NCI-H226 (cell line): ENCODE measurements around the gene MICALL2.

Experiments used
- DNase-seq: peaks from one replicate; pipeline ENCODE4 v3.0.0-alpha.2; 2015

MICALL2 gene

DNA sequence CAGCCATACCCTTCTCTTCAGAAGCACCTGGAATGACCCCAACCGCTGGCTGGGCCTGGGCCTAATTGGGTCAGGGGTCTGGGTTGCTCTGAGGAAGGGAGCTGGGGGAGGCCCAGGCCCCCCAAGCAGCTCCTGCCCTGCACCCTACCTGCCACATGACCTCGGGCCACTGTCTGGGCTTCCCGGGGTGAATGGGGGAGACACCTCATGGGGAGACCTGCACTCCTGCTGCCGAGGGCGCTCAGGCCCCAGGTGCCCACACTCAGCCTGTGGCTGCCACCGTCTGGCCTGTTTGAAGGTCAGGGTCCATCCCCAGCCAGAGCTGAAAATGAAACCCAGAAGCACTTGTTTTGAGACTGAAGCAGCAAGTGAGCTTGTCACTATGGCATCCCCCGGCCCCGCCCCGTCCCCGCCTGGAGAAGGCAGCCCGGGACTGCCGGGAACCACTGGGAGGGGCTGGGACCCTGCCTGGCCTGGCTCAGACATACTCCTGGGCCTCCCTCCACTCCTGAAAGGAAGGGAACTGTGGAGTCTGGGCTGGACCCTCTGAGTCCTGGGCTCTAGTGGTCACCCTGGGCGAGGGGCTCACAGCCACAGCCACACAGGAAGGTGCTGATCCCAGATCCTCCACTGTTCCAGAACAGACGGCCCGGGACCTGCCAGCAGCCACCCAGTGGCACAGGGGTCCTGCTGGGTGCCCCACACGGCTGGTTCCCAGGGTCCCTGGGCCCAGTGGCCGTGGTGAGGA is 7.4 kb upstream of the MICALL2 start:
- no peak for DNase-seq

DNA sequence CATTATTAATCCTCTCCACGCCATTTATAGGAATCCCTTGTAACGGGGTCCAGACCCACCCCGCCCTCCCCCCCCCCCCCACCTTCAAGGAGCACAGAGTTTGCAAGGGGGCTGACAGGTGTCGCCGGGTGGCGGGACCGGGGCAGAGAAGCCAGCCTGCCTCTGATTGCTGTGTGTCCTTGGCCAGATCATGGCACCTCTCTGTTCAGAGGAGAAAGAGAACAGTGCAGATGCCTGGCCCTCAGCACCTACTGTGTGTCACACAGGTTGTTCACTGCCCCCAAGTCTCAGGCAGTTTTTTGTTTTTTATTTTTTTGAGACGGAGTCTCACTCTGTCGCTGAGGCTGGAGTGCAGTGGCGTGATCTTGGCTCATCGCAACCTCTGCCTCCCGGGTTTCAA is 5.4 kb upstream of the MICALL2 start:
- DNase-seq, result no peak

DNA sequence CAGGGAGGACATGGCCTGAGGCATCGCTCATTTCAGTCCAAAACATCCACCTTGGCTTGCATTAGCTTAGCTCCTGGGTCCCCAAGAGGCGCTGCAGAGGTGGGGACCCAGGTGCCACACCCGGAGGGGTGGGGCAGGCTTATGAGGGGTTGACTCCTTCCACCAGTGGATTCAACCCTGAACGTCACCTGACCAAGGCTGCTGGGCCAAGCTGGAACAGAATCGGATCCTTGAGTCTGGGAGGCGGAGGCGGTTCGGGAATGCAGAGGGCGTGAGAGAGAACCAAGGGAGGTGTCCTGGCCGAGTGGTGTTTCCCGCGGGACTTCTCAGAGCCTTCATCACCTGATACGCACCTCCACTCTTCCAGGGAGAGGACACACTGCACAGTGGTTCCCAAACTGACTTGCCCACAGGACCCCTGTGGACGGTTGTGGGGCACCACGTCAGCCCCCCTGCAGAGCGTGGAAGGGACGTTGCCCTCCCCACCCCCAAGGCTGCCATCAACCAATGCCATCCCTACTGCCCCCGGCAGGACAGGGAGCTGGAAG is 4.5 kb upstream of the MICALL2 start:
- no peak for DNase-seq

DNA sequence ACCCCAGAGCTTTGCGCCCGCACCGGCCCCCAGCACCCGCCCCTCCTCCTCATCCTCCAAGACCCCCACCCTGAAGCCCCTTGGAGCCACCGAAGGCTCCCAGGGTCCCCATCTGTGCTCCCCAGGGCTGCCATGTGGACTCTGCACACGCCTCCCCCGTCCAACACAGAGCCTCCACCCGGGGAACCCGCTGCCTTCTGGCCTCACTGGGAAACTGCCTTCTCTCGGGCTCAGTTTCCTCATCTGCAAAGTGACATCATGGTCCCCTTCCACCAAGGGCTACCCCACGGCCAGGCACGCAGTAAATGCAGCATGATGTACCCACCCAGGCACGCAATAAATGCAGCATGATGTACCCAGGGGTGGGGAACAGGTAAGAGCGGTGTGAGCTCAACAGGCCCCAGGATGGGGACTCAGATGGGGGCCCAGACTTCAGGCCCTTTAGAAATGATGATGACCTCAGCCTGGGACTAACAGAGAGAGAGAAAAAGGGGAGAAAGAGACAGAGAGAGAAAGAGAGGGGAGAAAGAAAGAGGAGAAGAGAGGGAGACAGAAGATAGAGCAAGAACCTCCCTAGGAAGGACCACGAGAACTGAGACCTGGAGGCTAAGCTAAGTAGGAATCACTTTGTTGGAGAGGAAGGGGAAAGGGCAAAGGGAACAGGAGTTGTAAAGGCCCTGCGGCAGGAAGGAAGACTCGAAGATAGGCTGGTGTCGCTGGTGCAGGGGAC is 2.5 kb upstream of the MICALL2 start:
- no peak for DNase-seq

DNA sequence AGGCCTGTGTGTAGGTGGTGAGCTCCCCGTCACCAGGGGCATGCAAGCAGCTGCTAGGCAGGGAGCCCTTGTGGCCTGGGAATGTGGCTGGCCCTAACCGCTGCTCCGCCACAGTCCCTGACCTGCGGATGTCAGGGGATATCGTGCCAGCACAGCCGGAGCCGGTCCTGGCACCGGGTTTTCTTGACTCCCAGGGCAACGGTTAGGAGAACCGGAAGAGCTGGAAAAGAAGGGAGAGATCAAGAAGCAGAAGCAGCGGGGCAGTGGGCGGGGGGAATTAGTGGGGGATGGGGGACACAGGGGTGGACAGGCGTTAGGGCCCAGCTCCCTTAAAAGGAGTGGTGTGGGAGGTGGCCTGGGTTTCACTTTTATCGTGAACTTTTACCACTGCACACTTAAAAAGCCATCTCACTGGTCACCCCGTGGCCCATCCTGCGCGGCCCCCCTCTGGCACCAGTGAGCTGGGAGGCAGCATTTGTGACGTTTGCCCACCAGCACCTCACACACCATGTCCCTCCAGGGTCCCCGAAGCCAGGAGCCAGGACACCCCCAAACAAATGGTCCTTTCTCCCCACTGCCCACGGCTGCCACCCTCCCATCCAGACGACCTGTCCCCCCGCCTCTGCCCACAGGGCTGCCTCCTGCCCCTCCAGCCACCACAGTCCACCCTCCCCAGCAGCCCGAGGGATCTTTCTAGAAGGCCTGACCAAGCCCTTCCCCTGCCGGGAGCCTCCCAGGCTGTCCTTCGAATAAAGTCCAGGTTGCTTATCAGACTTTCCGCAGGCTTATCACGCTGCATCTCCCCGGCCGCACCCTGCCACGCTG is 1.8 kb upstream of the MICALL2 start:
- DNase-seq, result peak; percentile 47

DNA sequence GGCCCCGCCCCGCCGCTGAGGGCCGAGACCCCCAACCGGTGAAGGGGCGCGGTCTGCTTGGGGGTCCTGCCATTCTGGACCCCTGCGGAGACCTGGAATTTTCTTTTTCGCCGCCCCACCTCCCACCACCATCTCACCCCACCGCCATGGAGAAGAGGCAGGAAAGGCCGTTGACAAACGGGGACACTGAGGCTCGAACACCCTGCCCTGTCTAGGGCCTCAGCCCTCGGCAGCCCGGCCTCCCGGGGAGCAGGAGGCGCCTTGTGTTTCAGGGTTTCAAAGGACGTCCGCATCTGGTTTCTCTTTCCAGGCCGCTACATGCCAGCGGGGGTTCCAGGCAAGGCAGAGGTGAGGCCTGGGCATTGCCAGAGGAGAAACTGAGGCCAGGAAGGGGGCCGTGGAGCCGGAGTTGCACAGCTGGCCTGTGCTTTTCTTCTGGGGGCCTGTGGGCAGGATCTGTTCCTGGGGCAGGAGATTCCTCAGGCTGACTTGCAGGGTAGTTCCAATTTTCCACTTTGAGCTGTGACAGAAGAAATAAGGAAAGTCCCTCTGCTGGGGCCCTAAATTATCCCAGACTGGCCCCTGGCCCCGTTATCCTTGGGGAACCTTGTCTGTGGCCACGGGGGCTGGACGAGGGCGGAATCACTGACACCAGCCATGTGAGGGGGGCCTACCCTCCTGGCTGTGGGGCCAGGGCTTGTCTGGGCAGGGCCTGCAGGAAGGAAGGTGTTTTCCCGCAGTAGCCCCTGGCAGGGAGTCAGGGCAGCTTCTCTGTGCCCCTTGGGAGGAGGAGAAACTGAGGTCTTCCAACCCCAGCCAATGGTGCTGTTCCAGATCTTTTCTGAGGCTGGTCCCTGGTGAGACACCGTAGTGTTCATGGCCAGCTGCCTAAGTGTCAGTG is 900 bp upstream of the MICALL2 start:
- DNase-seq, result no peak

DNA sequence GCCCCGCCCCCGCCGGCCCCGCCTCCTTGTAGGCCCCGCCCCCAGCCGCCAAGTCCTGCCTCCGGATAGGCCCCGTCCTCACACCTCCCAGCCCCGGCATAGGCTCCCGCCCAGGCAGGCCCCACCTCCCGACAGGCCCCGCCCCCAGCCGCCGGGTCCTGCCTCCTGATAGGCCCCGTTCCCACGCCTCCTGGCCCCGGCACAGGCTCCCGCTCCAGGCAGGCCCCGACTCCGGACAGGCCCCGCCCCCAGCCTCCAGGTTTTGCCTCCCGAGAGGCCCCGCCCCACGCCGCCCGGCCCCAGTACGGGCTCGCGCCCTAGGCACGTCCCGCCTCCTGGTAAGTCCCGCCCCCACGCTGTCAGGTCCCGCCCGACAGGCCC is 232 bp upstream of the MICALL2 start:
- DNase-seq, result peak; percentile 99

- no peak for DNase-seq
Measured at GRCh38 chr7:1457949-1458682, 1.2 kb downstream of the MICALL2 start.

- DNase-seq, result no peak
Measured at GRCh38 chr7:1457059-1457948, 2.0 kb downstream of the MICALL2 start.

DNA sequence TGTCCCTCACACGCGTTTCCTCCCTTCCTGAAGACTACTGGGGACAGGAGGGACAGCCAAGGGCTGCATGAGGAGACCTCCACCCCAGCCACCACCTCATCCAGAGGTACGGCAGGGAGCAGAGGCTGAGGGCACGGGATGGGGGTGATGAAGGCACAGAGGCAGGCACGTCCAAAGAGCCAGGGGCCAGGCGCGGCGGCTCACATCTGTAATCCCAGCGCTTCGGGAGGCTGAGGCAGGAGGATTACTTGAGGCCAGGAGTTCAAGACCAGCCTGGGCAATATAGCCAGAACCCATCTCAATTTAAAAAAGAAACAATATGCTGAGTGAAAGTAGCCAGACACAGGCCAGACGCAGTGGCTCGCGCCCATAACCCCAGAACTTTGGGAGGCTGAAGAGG is 3.3 kb downstream of the MICALL2 start:
- DNase-seq, result no peak

- DNase-seq, result no peak
Measured at GRCh38 chr7:1455241-1455939, 3.9 kb downstream of the MICALL2 start.

DNA sequence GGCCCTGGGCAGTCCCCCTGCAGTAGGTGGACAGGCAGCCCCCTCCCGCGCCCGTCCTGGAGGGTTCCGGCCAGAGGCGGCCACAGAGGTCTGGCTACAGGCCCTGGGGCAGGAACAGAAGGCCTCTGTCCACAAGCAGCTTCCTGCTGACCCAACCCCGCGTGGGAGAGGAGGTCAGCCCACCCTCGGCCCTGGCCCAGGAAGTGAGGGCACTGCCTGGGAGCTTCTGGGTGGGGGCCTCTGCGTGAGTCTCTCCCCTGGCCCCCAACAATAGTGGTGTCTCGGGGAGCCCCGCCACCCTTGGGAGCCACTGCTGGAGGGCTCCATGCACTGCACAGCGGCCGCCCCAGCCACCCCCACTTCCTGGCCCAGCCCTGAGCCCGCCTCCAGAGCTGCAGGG is 4.7 kb downstream of the MICALL2 start:
- DNase-seq, result no peak

GRCh38 chr7:1452205-1452604 is 7.1 kb downstream of the MICALL2 start:
- no peak for DNase-seq

DNA sequence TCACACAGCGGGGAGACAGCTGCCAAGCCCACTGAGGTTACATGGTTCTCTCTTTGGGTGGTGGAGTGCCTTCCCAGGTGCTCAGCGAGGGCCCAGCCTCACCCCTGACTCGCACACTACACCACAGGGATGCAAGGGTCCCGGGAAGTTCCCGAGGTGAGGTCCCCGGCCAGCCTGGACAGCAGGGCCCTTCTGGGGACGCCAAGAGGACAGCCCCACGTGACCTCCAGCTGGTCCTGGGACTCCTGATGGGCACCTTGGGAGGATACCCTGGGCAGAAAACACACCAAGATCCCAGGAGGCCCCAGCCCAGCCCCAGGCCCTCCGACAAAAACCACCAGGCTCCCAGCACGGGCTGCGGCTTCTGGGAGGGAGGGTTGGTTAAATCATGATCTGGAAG is 8.3 kb downstream of the MICALL2 start:
- DNase-seq, result no peak

DNA sequence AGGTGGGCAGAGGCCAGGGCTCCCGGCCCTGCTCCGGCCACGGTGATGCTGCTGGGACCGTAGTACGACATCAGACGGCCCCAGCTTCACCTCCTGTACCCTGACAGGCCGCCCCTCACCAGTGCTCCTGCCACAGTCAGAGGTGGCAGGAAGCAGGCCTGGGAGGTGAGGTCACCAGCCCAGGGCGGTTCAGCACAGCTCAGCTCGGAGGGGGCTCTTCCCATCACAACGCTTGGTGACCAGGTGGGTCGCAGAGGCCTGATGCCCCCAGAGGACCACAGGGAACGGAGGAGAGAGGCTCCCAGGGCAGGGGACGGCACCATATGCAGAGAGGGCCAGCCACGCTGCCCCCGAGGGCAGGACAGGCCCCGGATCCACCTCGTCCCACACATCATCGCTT is 8.8 kb downstream of the MICALL2 start:
- DNase-seq, result no peak

- DNase-seq, result no peak
Measured at GRCh38 chr7:1449951-1450350, 9.3 kb downstream of the MICALL2 start.

DNA sequence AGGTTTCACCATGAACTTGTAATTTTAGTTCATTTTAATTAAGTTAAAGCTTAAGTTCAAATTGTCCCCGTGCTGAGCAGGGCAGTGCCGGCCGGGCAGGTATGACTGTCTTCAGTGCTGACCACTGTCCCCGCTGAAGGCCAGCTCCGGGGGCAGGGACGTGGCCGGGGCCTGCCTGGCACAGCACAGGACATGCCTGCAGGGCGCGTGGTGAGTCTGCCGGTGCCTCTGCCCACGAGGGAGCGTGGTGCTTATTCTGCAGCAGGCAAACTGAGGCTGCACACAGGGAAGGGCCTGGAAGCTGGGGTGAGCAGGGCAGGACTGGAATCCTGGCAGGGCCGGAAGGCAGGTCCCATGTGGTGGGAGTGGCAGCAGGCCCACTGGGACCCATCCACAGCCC is 9.8 kb downstream of the MICALL2 start:
- no peak for DNase-seq

GRCh38 chr7:1448958-1449357 is 10.3 kb downstream of the MICALL2 start:
- DNase-seq, result no peak

DNA sequence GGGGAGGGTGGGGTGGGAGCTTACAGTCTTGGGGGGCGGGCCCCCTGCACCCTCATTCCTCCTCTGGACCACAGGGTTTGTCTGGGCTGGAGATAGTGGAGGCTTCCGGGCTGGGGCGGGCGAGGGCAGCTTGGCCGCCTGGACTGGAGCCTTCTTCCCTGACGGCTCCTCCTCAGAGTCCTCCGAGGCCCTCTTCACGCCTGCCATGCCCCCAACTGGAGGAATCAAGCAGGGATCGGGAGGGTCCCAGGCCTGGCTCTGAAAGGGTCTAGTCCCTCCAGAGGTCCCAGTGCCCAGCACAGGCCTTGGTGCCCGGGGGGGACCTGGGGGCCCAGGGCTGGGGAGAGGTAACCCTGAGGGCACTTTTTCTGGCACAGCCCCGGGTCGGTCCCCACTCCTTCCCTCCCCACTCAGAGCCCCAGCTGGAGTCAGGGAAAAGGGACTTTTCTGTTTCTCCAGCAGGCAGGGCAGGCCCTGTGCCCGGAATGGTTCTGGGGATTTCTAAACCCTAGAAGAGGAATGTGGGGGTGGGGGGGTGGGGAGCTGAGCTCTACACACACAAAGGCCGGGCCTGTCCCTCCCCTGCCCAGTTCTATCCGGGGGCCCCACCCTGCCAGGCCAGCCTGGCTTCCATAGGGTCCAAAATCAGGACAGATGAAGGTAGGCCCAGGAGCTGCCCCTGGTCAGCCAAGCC is 11.6 kb downstream of the MICALL2 start:
- no peak for DNase-seq
